SU-DHL-6 (cell line): Measurements from ENCODE around the gene SRGAP3.

Experiments
- CTCF ChIP-seq: fragments of 200-600 bp; sonication (generic); IDR thresholded peaks from one replicate; pipeline ENCODE4 v1.5.1; 2017; ENCODE audit warnings: antibody characterized with exemption, mild to moderate bottlenecking, low read length, moderate library complexity; ENCODE audit not compliant: insufficient read depth, poor library complexity, severe bottlenecking
- EZH2phosphoT487 ChIP-seq: fragments of 200-600 bp; sonication (generic), shearing (Covaris generic); conservative IDR thresholded peaks from 2 replicates; pipeline ENCODE4 v1.6.1; 2018; ENCODE audit warnings: mild to moderate bottlenecking, antibody characterized with exemption, low read length, moderate library complexity, mixed read lengths

GRCh38 chr3:8984526-8984925 lies 264.9 kb downstream of the SRGAP3 start:
- TF ChIP-seq CTCF (no peak), EZH2phosphoT487 (no peak)
